Trophoblast cell (in vitro differentiated cells and primary cell): ENCODE data around the gene THAP5.

Source experiments
- DNase-seq, 2 donors: peaks; one replicate each; pipeline ENCODE4 v3.0.0-alpha.2; 2016
- H2AFZ ChIP-seq: 2 replicates; pipeline ENCODE4 v1.6.1; 2013; ENCODE audit warnings: low read length, moderate library complexity, mild to moderate bottlenecking; ENCODE audit not compliant: insufficient read depth, poor library complexity
- H2AK5ac ChIP-seq: 2 replicates; pipeline ENCODE4 v1.6.1; 2013; ENCODE audit warnings: mild to moderate bottlenecking, low read length
- H2BK120ac ChIP-seq: 2 replicates; pipeline ENCODE4 v1.6.1; 2013; ENCODE audit warnings: low read length, mild to moderate bottlenecking, moderate library complexity; ENCODE audit not compliant: insufficient read depth, poor library complexity
- H2BK12ac ChIP-seq: 2 replicates; pipeline ENCODE4 v1.6.1; 2013; ENCODE audit warnings: mild to moderate bottlenecking, low read length, moderate library complexity
- H2BK5ac ChIP-seq: 2 replicates; pipeline ENCODE4 v1.6.1; 2013; ENCODE audit warnings: low read length, low read depth, moderate library complexity, mild to moderate bottlenecking; ENCODE audit not compliant: poor library complexity
- H3K14ac ChIP-seq: 2 replicates; pipeline ENCODE4 v1.6.1; 2013; ENCODE audit warnings: mild to moderate bottlenecking, low read length
- H3K18ac ChIP-seq: 2 replicates; pipeline ENCODE4 v1.6.1; 2013; ENCODE audit warnings: mild to moderate bottlenecking, low read length
- H3K23ac ChIP-seq: 2 replicates; pipeline ENCODE4 v1.6.1; 2013; ENCODE audit warnings: low read length
- H3K27ac ChIP-seq: 2 replicates; pipeline ENCODE4 v1.5.1; 2013; ENCODE audit warnings: low read depth, mild to moderate bottlenecking, inconsistent platforms, low read length, moderate library complexity
- H3K27me3 ChIP-seq: 2 replicates; pipeline ENCODE4 v1.6.1; 2013; ENCODE audit warnings: inconsistent platforms, mild to moderate bottlenecking, low read length, moderate library complexity; ENCODE audit not compliant: insufficient read depth
- H3K36me3 ChIP-seq, 2 experiments: 1 replicate in 1 of 2; 2 replicates in 1 of 2; pipeline ENCODE4 v1.6.1; 2013; ENCODE audit warnings: low read length in 2 of 2, mild to moderate bottlenecking in 2 of 2, moderate library complexity in 1 of 2; ENCODE audit not compliant: insufficient read depth in 2 of 2, control insufficient read depth in 1 of 2
- H3K4ac ChIP-seq: 2 replicates; pipeline ENCODE4 v1.6.1; 2013; ENCODE audit warnings: low read depth, mild to moderate bottlenecking, low read length, moderate library complexity
- H3K4me1 ChIP-seq, 2 experiments: 1 replicate in 1 of 2; 2 replicates in 1 of 2; pipeline ENCODE4 v1.6.1; 2013; ENCODE audit warnings: low read length in 2 of 2, mild to moderate bottlenecking in 2 of 2, moderate library complexity in 1 of 2; ENCODE audit not compliant: insufficient read depth in 2 of 2, control insufficient read depth in 1 of 2
- H3K4me2 ChIP-seq: 2 replicates; pipeline ENCODE4 v1.6.1; 2013; ENCODE audit warnings: inconsistent platforms, mild to moderate bottlenecking, low read length, moderate library complexity
- H3K4me3 ChIP-seq: 2 replicates; pipeline ENCODE4 v1.5.1; 2013; ENCODE audit warnings: mild to moderate bottlenecking, low read depth, low read length, inconsistent platforms
- H3K79me1 ChIP-seq: one replicate; pipeline ENCODE4 v1.6.1; 2013; ENCODE audit warnings: low read length
- H3K79me2 ChIP-seq: 2 replicates; pipeline ENCODE4 v1.6.1; 2013; ENCODE audit warnings: low read length, mild to moderate bottlenecking; ENCODE audit not compliant: control insufficient read depth, insufficient read depth, poor library complexity
- H3K9ac ChIP-seq: 2 replicates; pipeline ENCODE4 v1.6.1; 2013; ENCODE audit warnings: mild to moderate bottlenecking, low read length
- H3K9me3 ChIP-seq: 2 replicates; pipeline ENCODE4 v1.6.1; 2013; ENCODE audit warnings: low read depth, mild to moderate bottlenecking, control low read depth, inconsistent platforms, low read length; ENCODE audit not compliant: insufficient read depth
- H4K12ac ChIP-seq: 2 replicates; pipeline ENCODE4 v1.6.1; 2013; ENCODE audit warnings: low read depth, mild to moderate bottlenecking, low read length, moderate library complexity
- H4K8ac ChIP-seq: 2 replicates; pipeline ENCODE4 v1.6.1; 2013; ENCODE audit warnings: low read depth, mild to moderate bottlenecking, low read length, moderate library complexity
- H4K91ac ChIP-seq: one replicate; pipeline ENCODE4 v1.6.1; 2013; ENCODE audit warnings: low read depth, mild to moderate bottlenecking, low read length, moderate library complexity
- WGBS: extraction: QIAGEN DNeasy Blood & Tissue Kit; methylation state at CpG from one replicate; pipeline ENCODE4 v1.1.7; 2013; ENCODE audit warnings: missing lambda C conversion rate; ENCODE audit not compliant: insufficient read length, insufficient coverage; ENCODE audit errors: extremely low coverage; 5-methylcytosine and 5-hydroxymethylcytosine counted together

THAP5 gene

DNA sequence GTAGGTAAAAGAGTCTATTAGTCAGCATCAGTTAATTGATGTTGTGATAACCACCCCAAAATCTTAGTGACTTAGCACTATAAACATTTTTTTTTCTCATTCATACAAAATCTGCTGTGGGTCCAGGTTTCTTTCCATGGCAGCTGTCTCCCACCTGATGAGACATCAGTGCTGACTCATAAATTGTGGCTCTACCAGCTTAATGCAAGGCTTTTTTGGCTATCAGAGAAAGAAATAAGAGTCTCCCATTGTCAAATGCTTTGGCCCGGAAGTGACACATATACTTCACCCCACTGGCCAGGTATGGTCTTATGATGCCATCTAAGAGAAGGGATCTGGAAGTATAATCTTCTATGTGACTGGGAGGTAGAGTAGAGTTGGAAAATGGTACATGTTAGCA, 14.7 kb upstream of the THAP5 start:
- no CpG with 5 or more reads among the region's 1 CpG for WGBS
- Histone ChIP-seq H3K79me2 (no peaks in the 10 kb centered on the region), H3K27ac (no peak overlapping the region), H3K14ac (no peak overlapping the region), H3K4me2 (no peak overlapping the region), H2AFZ (no peak overlapping the region), H2BK5ac (no peak overlapping the region), H3K4ac (no peak overlapping the region), H2BK12ac (peak overlapping the region; percentile 89), H3K9me3 (peaks cover 12% of the 10 kb centered on the region), H4K8ac (no peak overlapping the region), H4K91ac (no peak overlapping the region), H3K27me3 (no peaks in the 10 kb centered on the region), H3K9ac (no peak overlapping the region), H2BK120ac (peak overlapping the region; percentile 22), H2AK5ac (no peak overlapping the region), H3K23ac (no peak overlapping the region), H3K18ac (no peak overlapping the region), H3K79me1 (peaks cover 5% of the 10 kb centered on the region), H3K4me1 (peaks cover 0 to 5% of the 10 kb centered on the region in 2 experiments), H3K36me3 (peaks cover 4 to 9% of the 10 kb centered on the region in 2 experiments), H3K4me3 (no peak overlapping the region), H4K12ac (no peak overlapping the region)
- DNase-seq, result no peak

DNA sequence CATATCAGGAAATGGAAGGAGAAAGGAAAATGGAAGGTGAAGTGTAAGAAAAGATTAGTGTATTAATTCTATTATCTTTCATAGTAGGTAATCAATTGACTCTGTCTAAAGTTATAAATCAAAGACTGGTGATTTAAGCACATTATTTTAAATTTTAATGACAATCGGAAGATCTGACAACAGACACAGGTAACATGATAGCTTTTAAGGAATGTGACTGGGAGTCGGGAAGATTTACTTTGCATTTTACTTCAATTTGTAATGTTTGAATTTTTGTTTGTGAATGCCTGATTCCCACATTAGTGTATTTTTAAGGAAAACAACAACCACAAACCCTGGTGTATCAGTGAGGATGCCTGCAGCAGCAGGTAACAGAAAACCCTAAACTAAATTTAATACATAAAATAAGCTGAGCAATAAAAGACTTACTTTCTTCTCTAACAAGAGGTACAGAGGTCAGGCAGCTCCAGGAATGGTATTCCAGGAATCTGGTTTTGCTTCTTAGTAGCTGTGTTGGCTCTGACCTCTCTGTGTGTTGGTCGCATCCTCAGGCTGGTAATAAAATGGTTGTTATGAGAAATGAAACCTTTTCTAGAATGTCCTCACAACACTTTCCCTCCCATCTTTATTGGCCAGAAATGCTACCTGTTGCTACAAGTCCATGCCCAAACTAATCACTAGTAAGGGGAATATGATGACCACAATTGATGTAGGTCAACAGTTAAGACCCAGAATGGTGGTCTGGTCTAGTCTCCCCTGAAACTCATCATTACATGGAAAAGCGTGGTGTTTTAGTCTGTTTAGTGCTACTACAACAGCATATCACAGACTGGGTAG, 12.4 kb upstream of the THAP5 start:
- H3K23ac ChIP-seq, result no peak overlapping the region
- H3K9ac ChIP-seq, result no peak overlapping the region
- no peak overlapping the region for H3K18ac ChIP-seq
- no peaks in the 10 kb centered on the region for H3K79me2 ChIP-seq
- no CpG with 5 or more reads among the region's 4 CpGs for whole genome bisulfite sequencing
- no peak overlapping the region for H4K8ac ChIP-seq
- H4K12ac ChIP-seq, result no peak overlapping the region
- H2BK12ac ChIP-seq, result no peak overlapping the region
- H2AK5ac ChIP-seq, result no peak overlapping the region
- H3K14ac ChIP-seq, result no peak overlapping the region
- peak; percentile 42 to 72 for DNase-seq
- H3K27me3 ChIP-seq, result no peaks in the 10 kb centered on the region
- H3K36me3 ChIP-seq, result peaks cover 5 to 11% of the 10 kb centered on the region in 2 experiments
- peaks cover 16% of the 10 kb centered on the region for H3K9me3 ChIP-seq
- peak overlapping the region; percentile 90 for H2BK5ac ChIP-seq
- H3K79me1 ChIP-seq, result peaks cover 5% of the 10 kb centered on the region
- H3K27ac ChIP-seq, result peak overlapping the region; percentile 72
- peak overlapping the region; percentile 87 for H2BK120ac ChIP-seq
- H4K91ac ChIP-seq, result peak overlapping the region; percentile 45
- H3K4ac ChIP-seq, result no peak overlapping the region
- H3K4me3 ChIP-seq, result no peak overlapping the region
- peak overlapping the region; percentile 59 for H3K4me2 ChIP-seq
- no peak overlapping the region for H2AFZ ChIP-seq
- peaks cover 0 to 5% of the 10 kb centered on the region in 2 experiments for H3K4me1 ChIP-seq

DNA sequence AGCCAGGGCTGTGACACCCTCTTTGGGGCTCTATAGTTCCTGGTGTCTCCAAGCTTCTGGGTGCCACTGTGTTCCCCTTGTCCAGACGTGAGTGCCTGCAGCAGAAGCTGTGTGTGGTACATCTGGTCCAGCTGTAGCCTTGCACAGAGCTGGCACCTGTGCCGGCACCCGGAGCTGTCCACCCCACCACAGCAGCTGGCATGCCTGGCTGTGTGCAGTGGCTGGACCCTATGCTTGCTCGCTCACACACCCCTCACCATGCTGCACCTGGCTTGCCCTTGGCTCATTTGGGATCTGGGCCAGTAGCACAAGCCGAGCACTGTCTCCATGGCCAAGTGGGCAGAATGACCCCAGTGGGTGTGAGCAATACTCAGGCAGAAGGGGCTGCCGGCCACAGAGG, 10.8 kb upstream of the THAP5 start:
- H4K91ac ChIP-seq, result peak overlapping the region; percentile 10
- H2AK5ac ChIP-seq, result peak overlapping the region; percentile 26
- H4K12ac ChIP-seq, result no peak overlapping the region
- DNase-seq, result no peak
- no peak overlapping the region for H3K4me3 ChIP-seq
- no peak overlapping the region for H3K27ac ChIP-seq
- H3K27me3 ChIP-seq, result no peaks in the 10 kb centered on the region
- peaks cover 5% of the 10 kb centered on the region for H3K79me1 ChIP-seq
- H3K18ac ChIP-seq, result no peak overlapping the region
- peaks cover 16% of the 10 kb centered on the region for H3K9me3 ChIP-seq
- H3K4me2 ChIP-seq, result no peak overlapping the region
- peak overlapping the region; percentile 23 for H2BK12ac ChIP-seq
- H3K9ac ChIP-seq, result no peak overlapping the region
- peak overlapping the region; percentile 11 for H3K14ac ChIP-seq
- H3K23ac ChIP-seq, result no peak overlapping the region
- H3K79me2 ChIP-seq, result no peaks in the 10 kb centered on the region
- no peak overlapping the region for H2AFZ ChIP-seq
- no peak overlapping the region for H2BK5ac ChIP-seq
- H4K8ac ChIP-seq, result no peak overlapping the region
- peaks cover 5 to 11% of the 10 kb centered on the region in 2 experiments for H3K36me3 ChIP-seq
- no peak overlapping the region for H2BK120ac ChIP-seq
- WGBS, result no CpG with 5 or more reads among the region's 6 CpGs
- H3K4me1 ChIP-seq, result peaks cover 2 to 10% of the 10 kb centered on the region in 2 experiments
- no peak overlapping the region for H3K4ac ChIP-seq

DNA sequence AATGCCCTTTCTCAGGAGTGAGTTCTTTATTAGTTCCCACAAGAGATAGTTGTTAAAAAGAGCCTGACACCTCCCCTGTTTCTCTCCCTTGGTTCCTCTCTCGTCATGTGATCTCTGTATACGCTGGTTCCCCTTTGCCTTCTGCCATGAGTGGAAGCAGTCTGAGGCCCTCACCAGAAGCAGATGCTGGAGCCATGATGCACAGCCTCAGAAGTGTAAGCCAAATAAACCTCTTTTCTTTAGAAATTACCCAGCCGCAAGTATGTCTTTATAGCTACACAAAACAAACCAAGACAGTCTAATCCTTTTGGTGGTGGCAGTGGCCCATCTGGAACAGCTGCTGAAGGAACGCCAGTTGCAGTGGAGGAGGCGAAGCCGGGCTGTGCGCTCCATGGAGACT, 9.4 kb upstream of the THAP5 start:
- Histone ChIP-seq H4K12ac (no peak overlapping the region), H2BK5ac (no peak overlapping the region), H3K79me2 (no peaks in the 10 kb centered on the region), H3K4me1 (peaks cover 2 to 10% of the 10 kb centered on the region in 2 experiments), H3K4me3 (no peak overlapping the region), H4K8ac (no peak overlapping the region), H2AFZ (no peak overlapping the region), H3K9me3 (peaks cover 16% of the 10 kb centered on the region), H3K27me3 (no peaks in the 10 kb centered on the region), H3K23ac (no peak overlapping the region), H3K18ac (no peak overlapping the region), H2AK5ac (no peak overlapping the region), H2BK12ac (no peak overlapping the region), H2BK120ac (no peak overlapping the region), H3K4me2 (no peak overlapping the region), H3K79me1 (peaks cover 5% of the 10 kb centered on the region), H4K91ac (no peak overlapping the region), H3K14ac (no peak overlapping the region), H3K36me3 (peaks cover 5 to 14% of the 10 kb centered on the region in 2 experiments), H3K27ac (no peak overlapping the region), H3K9ac (no peak overlapping the region), H3K4ac (no peak overlapping the region)
- DNase-seq, result no peak
- no CpG with 5 or more reads among the region's 7 CpGs for WGBS
